GM18502 (cell line): ENCODE data around the gene DENND2A.

ENCODE experiments used
- ATAC-seq: cut with Tn5 transposase; IDR thresholded peaks from one replicate; pipeline ENCODE4 v1.9.1; 2021; ENCODE audit warnings: mild to moderate bottlenecking; ENCODE audit not compliant: unreplicated experiment, poor library complexity

The DENND2A gene

GRCh38 chr7:140476698-140477261 lies 163.8 kb downstream of the DENND2A start:
- ATAC-seq, result no peak

- no peak for ATAC-seq
These were observed 164.8 kb downstream of the DENND2A start for GRCh38 chr7:140475747-140476333.
